Peyer's patch (tissue), 4 donors: ENCODE data around the gene VPS4A. TPM values are rescaled to one million over a fixed set of nuclear protein-coding genes. Genes with fewer than 3 reads are reported as not detected.

Experiments
- DNase-seq, 3 donors: peaks; one replicate each; pipeline ENCODE4 v3.0.0-alpha.2; 2017 to 2019
- H3K27ac ChIP-seq, 4 donors: fragments of 200-600 bp; sonication (generic); one replicate each; pipeline ENCODE4 v1.5.1; 2016 to 2019
- H3K27me3 ChIP-seq, 2 donors: fragments of 200-600 bp; sonication (generic); one replicate each; pipeline ENCODE4 v1.5.1; 2019
- H3K36me3 ChIP-seq, 3 donors: fragments of 200-600 bp; sonication (generic); one replicate each; pipeline ENCODE4 v1.5.1; 2016 to 2019
- H3K4me1 ChIP-seq, 4 donors: fragments of 200-600 bp; sonication (generic); one replicate each; pipeline ENCODE4 v1.5.1; 2016 to 2019
- H3K4me3 ChIP-seq, 4 donors: fragments of 200-600 bp; sonication (generic); 1 replicate in 3 of 4; 2 replicates in 1 of 4; pipeline ENCODE4 v1.5.1; 2016 to 2019; ENCODE audit warnings: mild to moderate bottlenecking in 1 of 4
- H3K9me3 ChIP-seq, 4 donors: fragments of 200-600 bp; sonication (generic); one replicate each; pipeline ENCODE4 v1.5.1; 2016 to 2019; ENCODE audit warnings: mild to moderate bottlenecking in 1 of 4
- POLR2A ChIP-seq, 2 donors: fragments of 450-650 bp; IDR thresholded peaks; one replicate each; pipeline ENCODE4 v1.5.1; 2017; ENCODE audit warnings: antibody characterized with exemption in 2 of 2, mild to moderate bottlenecking in 2 of 2, moderate library complexity in 2 of 2
- total RNA-seq, 4 donors: library from RNA; depleted of rRNA; stranded (reverse); fragments of >200 nt; gene quantifications; one replicate each; pipeline ENCODE4 v1.1.0, GENCODE V29; 2016
- TF ChIP-seq, protein P1 (sequence below), 6 experiments: fragments of 450-650 bp in 4 of 6; fragments of 200-600 bp in 2 of 6; sonication (generic) in 1 of 6; IDR thresholded peaks; one replicate each; pipeline ENCODE4 v1.5.1; 2017 to 2019; ENCODE audit warnings: antibody characterized with exemption in 6 of 6, mild to moderate bottlenecking in 3 of 6, moderate library complexity in 1 of 6

The VPS4A gene
- total RNA-seq, 4 donors from 2014 or later, result 37.1 to 63.1 (median 47.8) TPM

DNA sequence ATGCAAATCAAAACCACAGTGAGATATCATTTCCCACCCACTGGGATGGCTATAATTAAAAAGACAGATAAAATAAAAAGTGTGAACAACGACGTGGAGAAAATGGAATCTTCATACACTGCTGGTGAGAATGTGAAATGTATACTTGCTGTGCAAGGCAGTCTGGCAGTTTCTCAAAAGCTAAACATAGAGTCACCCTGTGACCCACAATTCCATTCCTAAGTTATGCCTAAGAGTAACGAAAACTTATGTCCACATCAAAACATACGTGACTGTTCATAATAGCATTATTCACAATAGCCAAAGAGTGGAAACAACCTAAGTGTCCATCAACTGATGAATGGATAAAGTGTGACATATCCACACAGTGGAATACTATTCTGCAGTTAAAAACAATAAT lies 38.1 kb upstream of the VPS4A start:
- TF ChIP-seq, protein P1, sequence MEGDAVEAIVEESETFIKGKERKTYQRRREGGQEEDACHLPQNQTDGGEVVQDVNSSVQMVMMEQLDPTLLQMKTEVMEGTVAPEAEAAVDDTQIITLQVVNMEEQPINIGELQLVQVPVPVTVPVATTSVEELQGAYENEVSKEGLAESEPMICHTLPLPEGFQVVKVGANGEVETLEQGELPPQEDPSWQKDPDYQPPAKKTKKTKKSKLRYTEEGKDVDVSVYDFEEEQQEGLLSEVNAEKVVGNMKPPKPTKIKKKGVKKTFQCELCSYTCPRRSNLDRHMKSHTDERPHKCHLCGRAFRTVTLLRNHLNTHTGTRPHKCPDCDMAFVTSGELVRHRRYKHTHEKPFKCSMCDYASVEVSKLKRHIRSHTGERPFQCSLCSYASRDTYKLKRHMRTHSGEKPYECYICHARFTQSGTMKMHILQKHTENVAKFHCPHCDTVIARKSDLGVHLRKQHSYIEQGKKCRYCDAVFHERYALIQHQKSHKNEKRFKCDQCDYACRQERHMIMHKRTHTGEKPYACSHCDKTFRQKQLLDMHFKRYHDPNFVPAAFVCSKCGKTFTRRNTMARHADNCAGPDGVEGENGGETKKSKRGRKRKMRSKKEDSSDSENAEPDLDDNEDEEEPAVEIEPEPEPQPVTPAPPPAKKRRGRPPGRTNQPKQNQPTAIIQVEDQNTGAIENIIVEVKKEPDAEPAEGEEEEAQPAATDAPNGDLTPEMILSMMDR (IDR thresholded peaks at IDR 0.05), result no peak
- DNase-seq, result no peak
- Histone ChIP-seq H3K4me3 (no peak overlapping the region), H3K9me3 (no peaks in the 10 kb centered on the region), H3K36me3 (peaks cover 0 to 26% (median 0%) of the 10 kb centered on the region in 3 donors), H3K4me1 (no peaks in the 10 kb centered on the region), H3K27me3 (no peaks in the 10 kb centered on the region), H3K27ac (no peak overlapping the region)

DNA sequence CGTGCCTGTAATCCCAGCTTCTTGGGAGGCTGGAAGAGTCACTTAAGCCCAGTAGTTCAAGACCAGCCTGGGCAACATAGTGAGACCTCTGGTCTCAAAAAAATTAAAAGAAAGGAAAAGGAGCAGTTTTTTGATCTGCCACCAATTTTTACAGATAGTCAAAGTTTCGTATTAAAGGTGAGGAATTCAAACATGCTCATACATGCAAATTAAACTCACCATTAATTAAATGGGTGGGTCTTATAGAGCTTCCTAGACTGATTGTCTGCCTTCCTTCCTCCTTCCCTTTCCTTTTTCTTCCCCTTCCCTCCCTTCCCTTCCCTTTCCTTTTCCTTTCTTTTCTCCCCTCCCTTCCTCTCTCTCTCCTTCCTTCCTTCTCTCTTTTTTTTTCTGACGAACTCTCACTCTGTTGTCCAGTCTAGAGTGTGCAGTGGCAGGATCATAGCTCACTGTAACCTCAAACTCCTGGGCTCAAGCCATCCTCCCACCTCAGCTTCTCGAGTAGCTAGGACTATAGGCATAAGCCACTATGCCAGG lies 36.4 kb upstream of the VPS4A start:
- Histone ChIP-seq H3K27ac (no peak overlapping the region), H3K4me3 (no peak overlapping the region), H3K27me3 (no peaks in the 10 kb centered on the region), H3K36me3 (peaks cover 0 to 26% (median 0%) of the 10 kb centered on the region in 3 donors), H3K4me1 (no peaks in the 10 kb centered on the region), H3K9me3 (no peaks in the 10 kb centered on the region)
- TF ChIP-seq, protein P1 (IDR thresholded peaks at IDR 0.05), result no peak
- TF ChIP-seq POLR2A (IDR thresholded peaks at IDR 0.05), result no peak
- DNase-seq, result no peak

DNA sequence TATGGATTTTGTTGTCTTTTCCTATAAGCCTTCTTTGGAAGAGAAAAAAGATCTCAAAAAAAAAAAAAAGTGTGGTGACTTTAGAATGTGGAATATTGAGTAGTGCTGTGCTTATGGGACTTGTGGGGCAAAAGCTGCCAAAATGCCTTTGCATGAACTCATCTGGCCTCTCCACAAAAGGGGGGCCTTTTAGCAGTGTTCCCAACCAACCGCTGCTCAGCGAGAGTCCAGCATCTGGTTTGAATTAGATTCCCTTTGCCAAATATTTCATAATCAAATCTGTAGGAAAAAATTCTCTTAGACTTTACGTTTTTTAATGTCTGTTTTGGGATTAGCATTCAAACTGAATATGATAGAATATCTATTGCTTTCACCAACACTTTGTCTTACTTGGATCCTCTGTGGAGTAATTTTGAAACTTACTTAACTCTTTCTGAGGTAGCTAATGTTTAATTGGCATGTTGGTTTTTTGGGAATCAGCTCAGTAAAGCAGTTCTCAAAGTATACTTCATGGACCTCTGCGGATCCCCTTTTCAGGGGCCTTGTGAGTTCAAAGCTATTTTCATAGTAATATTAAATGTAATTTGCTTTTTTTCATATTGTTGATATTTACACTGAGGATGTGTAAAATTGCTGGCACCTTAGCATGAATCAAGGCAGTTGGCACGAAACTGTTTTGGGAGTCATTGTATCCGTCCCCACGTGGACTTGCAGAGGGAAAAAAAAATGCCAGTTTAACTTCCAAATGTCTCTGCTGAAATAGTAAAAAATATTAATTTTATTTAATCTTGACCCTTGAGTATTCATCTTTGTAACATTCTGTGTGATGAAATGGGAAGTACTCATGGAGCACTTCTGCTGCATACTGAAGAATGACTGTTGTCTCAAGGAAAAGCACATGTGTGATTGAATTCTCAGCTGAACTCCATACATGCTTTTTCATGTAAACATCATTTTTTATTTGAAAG lies 34.7 kb upstream of the VPS4A start:
- Histone ChIP-seq H3K4me3 (no peak overlapping the region), H3K9me3 (no peaks in the 10 kb centered on the region), H3K4me1 (no peaks in the 10 kb centered on the region), H3K27ac (no peak overlapping the region), H3K27me3 (no peaks in the 10 kb centered on the region), H3K36me3 (peaks cover 0 to 12% (median 0%) of the 10 kb centered on the region in 3 donors)
- no peak for DNase-seq
- TF ChIP-seq, protein P1 (IDR thresholded peaks at IDR 0.05), result no peak
- TF ChIP-seq POLR2A (IDR thresholded peaks at IDR 0.05), result no peak

DNA sequence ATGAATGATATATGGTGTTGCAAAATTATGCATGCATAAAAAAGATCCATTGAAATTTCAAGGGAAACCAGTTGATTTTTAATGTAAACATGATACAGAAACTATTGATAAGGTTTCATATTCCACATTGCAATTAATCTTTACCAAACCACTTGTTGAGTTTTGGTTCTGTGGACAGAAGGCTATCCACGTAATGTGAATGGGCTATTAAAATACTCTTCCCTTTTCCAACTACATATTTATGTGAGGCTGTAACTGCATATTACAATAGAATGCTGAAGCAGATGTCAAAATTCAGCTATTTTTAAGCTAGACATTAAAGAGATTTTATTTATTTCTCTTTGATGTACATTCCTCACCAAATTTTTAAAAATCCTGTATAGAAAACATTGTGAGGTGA lies 33.7 kb upstream of the VPS4A start:
- no peaks in the 10 kb centered on the region for H3K27me3 ChIP-seq
- H3K27ac ChIP-seq, result no peak overlapping the region
- H3K4me1 ChIP-seq, result no peaks in the 10 kb centered on the region
- no peak for DNase-seq
- no peak overlapping the region for H3K4me3 ChIP-seq
- TF ChIP-seq POLR2A (IDR thresholded peaks at IDR 0.05), result no peak
- TF ChIP-seq, protein P1 (IDR thresholded peaks at IDR 0.05), result no peak
- no peaks in the 10 kb centered on the region for H3K9me3 ChIP-seq
- peaks cover 0 to 2% (median 0%) of the 10 kb centered on the region in 3 donors for H3K36me3 ChIP-seq

DNA sequence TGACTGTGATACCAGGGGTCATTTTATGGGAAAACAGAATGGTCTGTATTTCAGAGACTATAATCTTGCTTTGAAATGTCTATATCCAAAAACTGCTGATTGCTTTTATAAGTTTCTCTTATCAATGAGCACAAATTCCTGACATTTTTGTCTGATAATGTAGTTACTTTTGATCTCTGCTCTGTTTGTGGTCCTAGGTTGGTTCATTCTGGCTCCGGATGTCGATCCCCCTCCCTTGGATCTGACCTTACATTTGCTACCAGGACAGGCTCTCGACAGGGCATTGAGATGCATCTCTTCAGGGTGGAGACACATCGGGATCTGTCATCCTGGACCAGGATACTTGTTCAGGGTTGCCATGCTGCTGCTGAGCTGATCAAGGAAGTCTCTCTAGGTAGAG lies 27.3 kb upstream of the VPS4A start:
- H3K4me3 ChIP-seq, result no peak overlapping the region
- no peaks in the 10 kb centered on the region for H3K4me1 ChIP-seq
- TF ChIP-seq POLR2A (IDR thresholded peaks at IDR 0.05), result no peak
- TF ChIP-seq, protein P1 (IDR thresholded peaks at IDR 0.05), result no peak
- no peaks in the 10 kb centered on the region for H3K27me3 ChIP-seq
- H3K27ac ChIP-seq, result no peak overlapping the region
- no peaks in the 10 kb centered on the region for H3K9me3 ChIP-seq
- DNase-seq, result no peak
- peaks cover 0 to 29% (median 0%) of the 10 kb centered on the region in 3 donors for H3K36me3 ChIP-seq
